Measurements from ENCODE around the gene DTD1.

DNA sequence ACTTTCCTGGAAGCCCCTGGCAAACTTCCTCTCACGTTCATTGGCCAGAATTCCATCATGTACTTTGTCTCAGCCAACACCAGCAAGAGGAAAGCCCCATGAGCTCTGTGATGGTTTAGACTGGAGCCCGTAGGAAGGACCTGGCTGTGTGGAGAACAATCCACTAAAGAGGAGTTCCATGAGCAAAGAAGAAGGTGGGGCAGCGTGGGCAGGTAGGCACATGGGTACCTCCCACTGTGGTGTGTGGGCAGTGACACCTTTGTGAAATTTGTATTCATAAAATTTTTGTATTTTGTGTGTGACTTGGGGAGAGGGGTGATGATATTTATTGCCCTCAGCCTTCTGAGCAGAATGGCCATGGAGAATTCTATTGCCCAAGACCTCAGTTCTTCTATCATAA lies 136.2 kb downstream of the DTD1 start:
- TF ChIP-seq, protein P1, sequence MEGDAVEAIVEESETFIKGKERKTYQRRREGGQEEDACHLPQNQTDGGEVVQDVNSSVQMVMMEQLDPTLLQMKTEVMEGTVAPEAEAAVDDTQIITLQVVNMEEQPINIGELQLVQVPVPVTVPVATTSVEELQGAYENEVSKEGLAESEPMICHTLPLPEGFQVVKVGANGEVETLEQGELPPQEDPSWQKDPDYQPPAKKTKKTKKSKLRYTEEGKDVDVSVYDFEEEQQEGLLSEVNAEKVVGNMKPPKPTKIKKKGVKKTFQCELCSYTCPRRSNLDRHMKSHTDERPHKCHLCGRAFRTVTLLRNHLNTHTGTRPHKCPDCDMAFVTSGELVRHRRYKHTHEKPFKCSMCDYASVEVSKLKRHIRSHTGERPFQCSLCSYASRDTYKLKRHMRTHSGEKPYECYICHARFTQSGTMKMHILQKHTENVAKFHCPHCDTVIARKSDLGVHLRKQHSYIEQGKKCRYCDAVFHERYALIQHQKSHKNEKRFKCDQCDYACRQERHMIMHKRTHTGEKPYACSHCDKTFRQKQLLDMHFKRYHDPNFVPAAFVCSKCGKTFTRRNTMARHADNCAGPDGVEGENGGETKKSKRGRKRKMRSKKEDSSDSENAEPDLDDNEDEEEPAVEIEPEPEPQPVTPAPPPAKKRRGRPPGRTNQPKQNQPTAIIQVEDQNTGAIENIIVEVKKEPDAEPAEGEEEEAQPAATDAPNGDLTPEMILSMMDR (conservative IDR thresholded peaks at IDR 0.05; ENCODE audit: low read depth, low read length), result no peak
- no peak for TF ChIP-seq EZH2 (IDR thresholded peaks at IDR 0.05; ENCODE audit: borderline replicate concordance, low read depth, low read length, poor library complexity, severe bottlenecking)

Data from A673 (cell line).